WTC11 (cell line): ENCODE results near the gene DUSP9.

Experiments
- CREB1 ChIP-seq: sonication (generic); formaldehyde crosslinking; IDR thresholded peaks from 2 replicates; pipeline ENCODE4 v1.8.0; 2023; ENCODE audit warnings: mild to moderate bottlenecking, missing genetic modification reagents
- FOXP4 ChIP-seq: sonication (generic); formaldehyde crosslinking; IDR thresholded peaks from 2 replicates; pipeline ENCODE4 v1.8.0; 2022; ENCODE audit warnings: mild to moderate bottlenecking, missing genetic modification reagents
- NR3C1 ChIP-seq: sonication (generic); formaldehyde crosslinking; conservative IDR thresholded peaks from 2 replicates; pipeline ENCODE4 v1.8.1; 2023; ENCODE audit warnings: low read depth, mild to moderate bottlenecking, missing genetic modification reagents
- ZNF416 ChIP-seq: fragments of 250-450 bp; sonication (Bioruptor Pico); IDR thresholded peaks from 2 replicates; pipeline ENCODE4 v1.9.0; 2021; ENCODE audit warnings: mild to moderate bottlenecking, inconsistent platforms
- TF ChIP-seq, protein P1 (sequence below): fragments of 200-600 bp; IDR thresholded peaks from 2 replicates; pipeline ENCODE4 v1.8.0; 2022; ENCODE audit warnings: antibody characterized with exemption

DNA sequence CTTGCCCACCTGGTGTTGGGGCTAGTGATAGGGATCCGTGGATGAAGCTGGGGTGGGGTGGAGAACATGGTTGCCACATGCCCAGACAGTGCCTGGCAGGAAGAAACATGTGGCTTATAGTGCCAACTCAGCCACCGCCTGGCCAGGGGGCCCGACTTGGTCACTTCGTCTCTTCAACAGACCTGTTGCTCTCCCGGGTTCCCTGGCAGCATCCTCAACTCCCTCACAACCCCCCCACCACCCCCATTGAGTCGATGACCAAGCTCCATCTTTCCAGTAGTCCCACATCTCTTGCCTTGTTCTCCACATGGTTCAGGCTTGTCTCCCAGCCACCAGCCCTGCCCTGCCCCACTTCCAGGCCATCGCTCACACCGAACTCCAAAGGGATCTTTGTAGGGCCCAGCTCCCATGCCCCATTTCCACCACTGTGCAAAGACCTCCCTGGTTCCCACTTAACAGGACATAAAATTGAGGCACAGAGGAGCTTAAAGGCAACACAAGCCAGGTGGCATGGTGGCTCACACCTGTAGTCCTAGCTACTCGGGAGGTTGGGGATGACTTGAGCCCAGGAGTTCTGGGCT, 18.8 kb downstream of the DUSP9 start:
- TF ChIP-seq ZNF416 (CRISPR knock-in tag) (no peak), NR3C1 (no peak), FOXP4 (no peak), CREB1 (no peak)
- TF ChIP-seq, protein P1, sequence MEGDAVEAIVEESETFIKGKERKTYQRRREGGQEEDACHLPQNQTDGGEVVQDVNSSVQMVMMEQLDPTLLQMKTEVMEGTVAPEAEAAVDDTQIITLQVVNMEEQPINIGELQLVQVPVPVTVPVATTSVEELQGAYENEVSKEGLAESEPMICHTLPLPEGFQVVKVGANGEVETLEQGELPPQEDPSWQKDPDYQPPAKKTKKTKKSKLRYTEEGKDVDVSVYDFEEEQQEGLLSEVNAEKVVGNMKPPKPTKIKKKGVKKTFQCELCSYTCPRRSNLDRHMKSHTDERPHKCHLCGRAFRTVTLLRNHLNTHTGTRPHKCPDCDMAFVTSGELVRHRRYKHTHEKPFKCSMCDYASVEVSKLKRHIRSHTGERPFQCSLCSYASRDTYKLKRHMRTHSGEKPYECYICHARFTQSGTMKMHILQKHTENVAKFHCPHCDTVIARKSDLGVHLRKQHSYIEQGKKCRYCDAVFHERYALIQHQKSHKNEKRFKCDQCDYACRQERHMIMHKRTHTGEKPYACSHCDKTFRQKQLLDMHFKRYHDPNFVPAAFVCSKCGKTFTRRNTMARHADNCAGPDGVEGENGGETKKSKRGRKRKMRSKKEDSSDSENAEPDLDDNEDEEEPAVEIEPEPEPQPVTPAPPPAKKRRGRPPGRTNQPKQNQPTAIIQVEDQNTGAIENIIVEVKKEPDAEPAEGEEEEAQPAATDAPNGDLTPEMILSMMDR, result no peak
